Inferior parietal cortex (tissue), 1 donor: ENCODE results near the gene SLK.

ENCODE experiments used
- DNase-seq: peaks from one replicate; pipeline ENCODE4 v3.0.0-alpha.2; 2016; ENCODE audit errors: extremely low spot score

SLK gene

DNA sequence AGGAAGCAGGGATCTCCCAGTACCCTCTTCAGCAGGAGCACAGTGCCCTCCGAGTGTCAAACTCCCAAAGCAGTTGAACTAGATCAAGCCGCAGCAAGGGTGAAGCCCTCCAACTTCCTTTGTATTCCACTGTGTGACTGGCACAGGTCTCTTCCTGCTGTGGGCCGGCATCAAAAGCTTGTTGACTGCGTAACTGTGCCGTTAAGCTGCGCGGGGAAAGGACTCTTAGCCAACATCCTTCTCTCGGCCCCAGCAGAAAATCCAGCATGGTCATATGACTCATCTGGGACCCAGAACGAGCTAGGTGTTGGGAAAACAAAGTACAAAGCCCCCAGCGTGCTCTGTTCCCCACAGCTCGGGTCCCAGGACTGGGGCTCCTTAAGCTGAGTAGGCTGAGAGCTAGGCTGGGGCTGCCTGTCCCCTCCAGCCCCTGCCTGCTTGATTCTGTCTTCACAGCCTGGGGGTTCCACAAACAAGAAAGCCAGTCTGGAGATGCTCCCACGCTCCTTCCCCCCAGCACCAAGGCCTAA, 66.5 kb downstream of the SLK start:
- DNase-seq, result no peak

GRCh38 chr10:104033966-104034365, 67.0 kb downstream of the SLK start:
- DNase-seq, result no peak

DNA sequence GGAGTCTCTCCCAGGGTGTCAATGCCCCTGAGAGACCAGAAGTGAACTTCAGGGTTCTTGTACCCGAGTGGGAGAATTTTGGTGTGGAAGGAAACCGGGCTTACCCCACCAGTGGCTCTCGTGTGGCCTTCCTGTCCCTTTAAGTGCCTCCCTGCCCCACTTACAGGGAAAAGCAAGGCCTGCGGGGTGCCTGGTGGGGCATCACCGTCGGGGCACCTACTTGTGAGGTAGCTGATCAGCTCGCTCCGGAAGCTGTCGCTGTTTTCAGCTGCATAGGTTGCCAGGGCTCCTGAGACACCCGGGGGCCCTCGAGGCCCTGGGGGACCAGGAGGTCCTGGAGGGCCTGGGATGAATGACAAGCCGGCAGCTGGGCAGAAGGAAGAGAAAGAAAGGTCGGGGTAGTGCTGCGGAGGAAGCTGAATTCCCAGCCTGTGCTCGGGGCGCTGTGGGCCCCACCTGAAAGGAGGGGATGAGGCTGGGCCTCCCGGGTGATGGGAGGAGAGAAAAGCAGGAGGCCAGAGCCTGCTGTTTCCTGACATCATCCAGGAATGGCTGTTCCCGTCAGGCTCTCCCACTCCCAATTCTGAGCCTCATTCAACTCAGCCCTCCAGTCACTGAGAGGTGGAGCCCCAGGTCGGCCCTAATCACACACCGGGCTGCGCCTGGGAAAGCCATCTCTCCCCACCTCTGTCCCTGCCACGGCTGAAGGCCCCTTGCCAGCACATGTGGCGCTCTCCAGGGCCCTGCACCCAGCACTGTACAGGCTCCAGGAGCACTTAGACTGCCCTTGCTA, 67.7 kb downstream of the SLK start:
- no peak for DNase-seq

- no peak for DNase-seq
These were observed 68.5 kb downstream of the SLK start for GRCh38 chr10:104035194-104036068.

DNA sequence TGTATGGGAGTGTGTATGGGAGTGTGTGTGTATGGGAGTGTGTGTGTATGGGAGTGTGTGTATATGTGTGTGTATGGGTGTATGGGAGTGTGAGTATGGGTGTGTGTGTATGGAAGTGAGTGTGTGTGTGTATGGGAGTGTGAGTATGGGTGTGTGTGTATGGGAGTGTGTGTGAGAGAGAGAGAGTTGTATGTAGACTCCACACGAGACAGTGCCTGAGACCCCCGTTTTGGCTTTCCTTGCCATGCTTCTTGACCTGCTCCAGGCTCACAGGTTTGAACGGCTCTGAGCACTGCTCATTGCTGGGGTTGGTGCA, 69.1 kb downstream of the SLK start:
- DNase-seq, result no peak

GRCh38 chr10:104036518-104037260, 69.7 kb downstream of the SLK start:
- DNase-seq, result no peak

DNA sequence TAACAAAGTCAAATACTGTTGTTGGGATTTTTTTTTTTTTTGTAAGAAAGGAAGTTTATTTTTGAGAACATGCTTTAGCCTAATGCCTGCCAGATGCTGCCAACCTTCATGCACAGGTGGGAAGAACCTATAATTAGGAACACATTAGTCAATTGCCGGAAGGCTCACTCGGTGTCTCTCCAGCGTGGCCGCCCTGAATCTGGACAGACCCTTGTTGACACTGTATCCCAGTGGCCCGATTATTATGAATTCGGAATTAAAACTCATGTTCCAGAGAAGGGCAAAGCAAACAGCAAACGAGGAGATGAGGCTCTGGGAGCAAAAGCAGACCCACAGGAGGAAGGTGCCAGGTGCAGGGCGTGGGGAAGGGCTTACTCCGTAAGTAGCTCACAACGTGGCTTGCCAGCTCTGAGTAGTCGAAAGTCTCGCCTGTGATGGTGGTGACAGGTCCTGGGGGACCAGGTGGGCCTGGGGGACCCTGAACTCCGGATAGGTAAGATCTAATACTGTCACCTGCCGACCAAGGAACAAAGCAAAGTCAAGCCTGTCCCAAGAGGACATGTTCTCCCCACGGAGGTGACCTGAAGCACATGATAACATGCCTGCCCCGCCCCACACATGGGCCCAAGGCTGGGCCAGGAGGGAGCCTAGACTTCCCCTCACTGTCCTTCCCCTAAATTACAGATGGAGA, 70.5 kb downstream of the SLK start:
- no peak for DNase-seq

DNA sequence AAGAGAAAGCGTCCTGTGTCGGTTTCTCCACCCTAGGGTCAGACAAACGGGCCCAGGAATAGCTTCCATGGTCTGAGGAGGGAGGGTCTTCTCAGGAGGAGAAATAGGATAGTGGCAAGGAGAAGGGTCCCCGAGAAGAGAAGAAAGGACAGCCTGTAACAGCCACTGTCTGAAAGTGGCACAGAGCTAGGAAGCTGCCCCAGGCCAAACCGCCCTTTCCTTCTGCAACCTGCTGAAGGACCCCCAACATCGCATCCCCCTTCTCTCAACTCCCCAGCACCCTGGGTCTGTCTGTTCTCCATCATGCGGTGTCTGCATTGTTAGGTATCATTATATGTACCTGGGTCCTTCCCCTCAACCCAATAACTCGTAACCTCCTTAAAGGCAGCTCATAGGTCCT, 71.6 kb downstream of the SLK start:
- DNase-seq, result no peak

DNA sequence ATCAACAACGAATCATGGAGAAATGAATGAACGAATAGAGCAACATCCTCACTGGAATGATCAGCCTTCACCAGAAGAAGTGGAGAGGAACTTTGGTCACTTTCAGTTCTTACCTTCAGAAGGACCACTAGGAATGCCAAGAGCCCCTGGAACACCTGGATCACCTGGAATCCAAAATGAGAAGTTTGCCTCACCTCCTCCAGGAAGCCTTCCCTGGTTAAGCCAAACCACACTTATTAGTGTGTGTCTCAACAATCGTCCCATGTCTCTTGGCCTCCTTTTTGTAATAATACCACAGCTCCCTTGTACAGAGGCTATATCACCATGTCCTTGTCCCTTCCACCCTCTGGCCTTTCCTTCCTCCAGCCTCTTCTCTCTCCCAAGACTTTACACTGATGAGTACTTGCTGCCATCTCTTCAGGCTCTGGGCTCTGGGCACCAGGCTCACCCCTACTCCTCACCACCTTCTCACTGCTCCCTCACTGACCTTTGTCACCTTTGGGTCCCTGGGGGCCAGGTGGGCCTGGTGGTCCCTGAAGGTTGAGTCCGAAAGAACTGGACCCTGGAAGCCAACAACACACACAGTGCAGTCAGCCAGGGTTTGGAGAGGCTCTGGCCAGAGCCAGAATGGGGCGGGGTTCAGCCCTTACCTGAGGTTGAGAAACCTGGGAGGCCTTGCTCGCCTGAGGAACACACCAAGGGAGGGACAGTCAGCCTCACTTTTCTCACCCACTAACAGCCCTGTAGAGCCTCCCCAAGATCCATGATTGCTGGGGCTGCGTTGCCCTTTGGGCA, 72.2 kb downstream of the SLK start:
- no peak for DNase-seq

DNA sequence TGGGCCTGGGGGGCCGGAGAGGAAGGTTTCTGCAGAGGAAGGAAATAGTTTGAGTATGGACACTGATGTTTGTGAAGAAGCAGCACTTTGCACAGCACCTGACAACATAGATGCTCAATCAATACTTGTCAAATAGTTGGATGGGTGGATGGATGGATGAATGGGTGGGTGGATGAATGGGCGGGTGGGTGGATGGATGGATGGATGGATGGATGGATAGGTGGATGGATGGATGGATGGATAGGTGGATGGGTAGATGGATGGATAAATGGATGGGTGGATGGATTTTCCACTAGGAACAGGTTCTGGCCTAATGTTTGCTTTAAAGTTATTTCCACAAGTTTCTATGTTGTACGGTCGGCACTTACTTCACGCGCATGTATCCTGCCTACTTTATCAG, 73.4 kb downstream of the SLK start:
- no peak for DNase-seq

- no peak for DNase-seq
These were observed 74.2 kb downstream of the SLK start for GRCh38 chr10:104040862-104041789.

GRCh38 chr10:104041891-104042535, 75.1 kb downstream of the SLK start:
- DNase-seq, result no peak

- no peak for DNase-seq
These were observed 76.4 kb downstream of the SLK start for GRCh38 chr10:104043185-104043830.

- no peak for DNase-seq
These were observed 76.9 kb downstream of the SLK start for GRCh38 chr10:104043854-104044253.

GRCh38 chr10:104045151-104046089, 78.5 kb downstream of the SLK start:
- peak; percentile 76 for DNase-seq

GRCh38 chr10:104046651-104047050, 79.7 kb downstream of the SLK start:
- DNase-seq, result no peak

GRCh38 chr10:104049504-104050250, 82.7 kb downstream of the SLK start:
- DNase-seq, result no peak
